ENCODE data around the gene SETD3.

DNA sequence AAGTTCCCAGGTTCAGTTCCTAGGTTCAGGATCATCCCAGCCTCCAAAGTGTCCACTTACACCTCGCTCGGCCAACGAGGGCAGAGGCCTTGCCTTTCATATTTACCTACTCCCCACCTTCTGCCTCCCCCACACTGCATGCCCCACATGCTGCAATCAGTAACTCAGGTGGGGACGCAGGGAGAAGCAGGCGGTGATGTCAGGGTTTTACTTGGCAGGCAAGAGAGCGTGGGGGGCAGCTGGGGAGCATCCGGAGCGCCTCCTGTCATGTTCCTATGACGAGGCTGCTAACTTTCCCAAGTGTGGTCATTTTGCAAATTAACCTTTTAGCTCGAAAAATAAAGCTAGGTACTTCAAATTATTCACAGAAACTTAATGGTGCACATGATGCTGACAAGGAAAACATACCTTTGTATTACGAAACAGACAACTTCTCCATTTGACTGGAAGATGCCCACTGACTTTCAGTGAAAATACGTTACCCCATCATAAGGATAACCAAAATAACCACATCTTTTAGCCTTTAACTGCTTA lies 53.8 kb downstream of the SETD3 start:
- TF ChIP-seq CTCF (conservative IDR thresholded peaks at IDR 0.05 in 1 of 2, IDR thresholded peaks at IDR 0.05 in 1 of 2; ENCODE audit: extremely low read depth in 1 of 2, insufficient read depth in 1 of 2, low read depth in 1 of 2, low read length in 2 of 2), result no peak
- no peak for TF ChIP-seq EZH2 (IDR thresholded peaks at IDR 0.05; ENCODE audit: borderline replicate concordance, low read length)
